ENCODE data around the gene RPS2. TPM values are rescaled to one million over a fixed set of nuclear protein-coding genes. Genes with fewer than 3 reads are reported as not detected.
"Not testable (repeated sequence)": the region's sequence is repeated elsewhere in the genome, so short reads cannot be mapped to it uniquely, and the experiment has no call there.

RPS2 gene
- total and polyA plus RNA-seq, 5 experiments from 2014 or later, result 3,016 to 7,644 (median 6,506) TPM

DNA sequence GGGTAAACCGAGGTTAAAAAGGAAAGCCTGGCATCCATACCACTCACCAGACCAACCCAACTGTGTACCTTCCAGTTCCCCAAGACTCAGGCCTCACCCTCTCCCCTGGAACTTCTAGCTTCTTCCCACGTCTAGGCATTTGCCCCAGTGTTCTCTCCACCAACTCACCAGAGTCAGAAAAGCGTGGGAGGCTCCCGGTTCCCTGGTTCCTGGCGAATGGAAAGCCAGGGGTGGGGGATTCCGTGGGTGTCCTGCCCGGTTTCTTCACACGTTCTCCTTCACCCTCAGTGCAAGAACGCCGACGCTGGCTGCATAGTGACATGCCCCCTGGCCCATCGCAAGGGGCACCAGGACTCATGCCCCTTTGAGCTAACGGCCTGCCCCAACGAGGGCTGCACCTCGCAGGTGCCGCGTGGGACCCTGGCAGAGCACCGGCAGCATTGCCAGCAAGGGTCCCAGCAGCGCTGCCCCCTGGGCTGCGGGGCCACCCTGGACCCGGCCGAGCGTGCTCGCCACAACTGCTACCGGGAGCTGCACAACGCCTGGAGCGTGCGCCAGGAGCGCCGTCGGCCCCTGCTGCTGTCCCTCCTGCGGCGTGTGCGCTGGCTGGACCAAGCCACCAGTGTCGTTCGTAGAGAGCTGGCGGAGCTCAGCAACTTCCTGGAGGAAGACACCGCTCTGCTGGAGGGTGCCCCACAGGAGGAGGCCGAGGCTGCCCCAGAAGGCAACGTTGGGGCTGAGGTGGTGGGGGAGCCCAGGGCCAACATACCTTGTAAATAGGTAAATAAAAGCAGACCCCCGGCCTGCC lies 3.7 kb upstream of the RPS2 start:
- peaks cover 27 to 47% (median 38%) of the 10 kb centered on the region in 4 donors for H3K4me1 Mint-ChIP-seq
- H3K36me3 Mint-ChIP-seq, result peaks cover 4 to 19% (median 4%) of the 10 kb centered on the region in 3 donors
- no peaks in the 10 kb centered on the region for H3K9me3 Mint-ChIP-seq
- ATAC-seq (no peak), DNase-seq (no peak)
- no peak overlapping the region for H3K27ac Mint-ChIP-seq
- POLR2A ChIA-PET, result interaction anchor here (0.5 to 1.7 kb wide), 2 partner anchors 13 to 186 kb away, joined by 4 to 6 read pairs; partner anchors contain the start of gene TRAF7
- no peak overlapping the region for H3K4me3 Mint-ChIP-seq
- H3K27me3 Mint-ChIP-seq, result no peaks in the 10 kb centered on the region

DNA sequence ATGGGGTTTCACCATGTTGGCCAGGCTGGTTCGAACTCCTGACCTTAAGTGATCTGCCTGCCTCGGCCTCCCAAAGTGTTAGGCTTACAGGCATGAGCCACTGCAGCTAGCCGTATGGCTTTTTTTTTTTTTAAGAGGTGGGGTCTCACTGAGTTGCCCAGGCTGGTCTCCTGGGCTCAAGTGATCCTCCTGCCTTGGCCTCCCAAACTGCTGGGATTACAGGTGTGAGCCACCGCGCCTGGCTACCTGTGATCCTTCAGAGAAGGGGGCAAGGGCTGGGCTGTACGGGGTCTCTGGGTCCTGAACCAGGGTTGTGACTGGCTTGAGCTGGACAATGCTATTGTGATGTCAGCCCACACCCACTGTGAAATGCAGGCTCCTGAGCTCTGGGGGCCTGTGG lies 1.8 kb upstream of the RPS2 start, which contains the start of gene RNF151:
TSS of gene RNF151 (plus strand) at position 397 of the 400 bp plus-strand sequence. CDS start 26 bp downstream, outside the sequence.
- Mint-ChIP-seq H3K4me3 (peak within 1 kb of the TSS; percentile 89 to 97 (median 94)), H3K4me1 (peaks cover 18 to 44% (median 40%) of the 10 kb centered on the region in 4 donors), H3K27ac (peak within 1 kb of the TSS; percentile 96 to 99 (median 97)), H3K27me3 (no peaks in the 10 kb centered on the region), H3K36me3 (peaks cover 4 to 27% (median 10%) of the 10 kb centered on the region in 3 donors), H3K9me3 (no peaks in the 10 kb centered on the region)
- ATAC-seq (no peak), DNase-seq (no peak)
- POLR2A ChIA-PET, result interaction anchor here (0.6 to 7.9 kb wide), 8 partner anchors 17 to 431 kb away, joined by 3 to 89 read pairs (median 10); partner anchors contain the start of genes GFER, NOXO1, NUBP2 and PKD1

DNA sequence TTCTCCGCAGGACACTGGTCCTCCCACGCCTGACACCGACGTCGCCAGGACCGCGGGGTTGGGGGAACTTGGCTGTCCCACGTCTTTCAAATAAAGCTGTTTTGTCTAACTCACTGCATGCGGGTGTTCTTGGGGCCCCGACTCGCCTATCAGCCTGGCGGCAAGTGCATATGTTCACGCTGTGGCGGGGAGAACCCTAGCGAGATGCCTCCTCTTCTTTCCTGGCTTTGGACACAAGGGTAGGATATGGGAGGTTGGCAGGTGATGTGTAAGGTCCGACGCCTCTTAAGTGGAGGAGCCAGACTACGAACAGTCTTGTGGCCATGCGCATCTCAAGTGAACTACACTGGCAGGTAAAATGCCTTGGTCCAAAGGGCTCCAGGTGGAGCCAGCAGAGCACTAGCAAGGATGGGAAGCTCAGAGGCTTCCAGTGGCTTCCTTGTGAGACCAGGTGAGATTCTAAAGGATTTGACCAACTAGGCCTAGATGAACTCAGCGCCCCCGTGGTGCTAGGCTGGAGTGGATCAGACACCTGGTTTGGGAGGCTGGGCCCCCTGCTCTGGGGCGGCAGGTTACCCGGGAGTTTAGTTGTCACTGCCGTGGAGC lies 873 bp upstream of the RPS2 start:
- peak; percentile 4 to 7 for ATAC-seq
- Mint-ChIP-seq H3K36me3 (peaks cover 4 to 33% (median 14%) of the 10 kb centered on the region in 3 donors), H3K4me1 (peaks cover 20 to 45% (median 41%) of the 10 kb centered on the region in 4 donors), H3K27me3 (no peaks in the 10 kb centered on the region), H3K27ac (peak overlapping the region; percentile 96 to 99 (median 97)), H3K9me3 (no peaks in the 10 kb centered on the region), H3K4me3 (peak overlapping the region; percentile 89 to 97 (median 94))
- no peak for DNase-seq
- POLR2A ChIA-PET, result interaction anchor here (0.6 to 7.9 kb wide), 40 partner anchors 8 to 1329 kb away, joined by 3 to 89 read pairs (median 5); partner anchors contain the start of genes EME2, FAHD1, GFER and HAGH

DNA sequence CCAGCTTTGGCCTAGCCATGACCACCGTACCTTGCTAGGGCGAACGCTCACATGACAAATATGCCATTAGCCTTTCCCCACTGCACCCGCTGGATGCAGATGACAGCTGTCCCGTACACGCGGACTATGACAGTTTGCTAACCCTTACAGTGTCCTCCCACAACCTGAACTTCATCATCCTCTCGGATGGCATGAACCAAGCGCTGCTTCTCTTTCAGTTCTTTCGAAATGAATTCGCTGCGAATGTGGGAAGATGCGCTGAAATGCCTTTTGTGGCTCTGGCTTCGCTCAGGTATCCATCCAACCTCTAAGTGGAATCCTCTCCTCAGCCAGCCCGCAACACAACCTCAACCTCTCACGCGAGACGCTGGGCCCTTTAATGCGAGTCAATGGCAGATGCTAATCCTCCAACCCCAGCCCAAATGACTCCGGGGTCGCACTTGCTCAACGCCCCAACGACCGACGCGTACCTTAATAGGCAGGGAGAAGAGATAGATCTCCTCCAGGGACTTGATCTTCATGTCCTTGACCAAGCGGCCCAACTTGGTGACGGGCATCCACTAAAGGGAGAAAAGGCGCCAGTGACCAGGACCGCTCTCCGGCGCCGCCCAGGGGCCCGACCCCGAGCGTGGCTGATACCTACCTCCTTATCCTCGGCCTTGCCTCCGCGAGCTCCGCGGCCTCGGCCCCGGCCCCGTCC lies 670 bp downstream of the RPS2 start:
- peaks cover 25 to 51% (median 50%) of the 10 kb centered on the region in 4 donors for H3K4me1 Mint-ChIP-seq
- ATAC-seq, result peak; percentile 15 to 23
- DNase-seq, result peak in 3 of 10 donors; percentile 17 to 64 (median 32)

DNA sequence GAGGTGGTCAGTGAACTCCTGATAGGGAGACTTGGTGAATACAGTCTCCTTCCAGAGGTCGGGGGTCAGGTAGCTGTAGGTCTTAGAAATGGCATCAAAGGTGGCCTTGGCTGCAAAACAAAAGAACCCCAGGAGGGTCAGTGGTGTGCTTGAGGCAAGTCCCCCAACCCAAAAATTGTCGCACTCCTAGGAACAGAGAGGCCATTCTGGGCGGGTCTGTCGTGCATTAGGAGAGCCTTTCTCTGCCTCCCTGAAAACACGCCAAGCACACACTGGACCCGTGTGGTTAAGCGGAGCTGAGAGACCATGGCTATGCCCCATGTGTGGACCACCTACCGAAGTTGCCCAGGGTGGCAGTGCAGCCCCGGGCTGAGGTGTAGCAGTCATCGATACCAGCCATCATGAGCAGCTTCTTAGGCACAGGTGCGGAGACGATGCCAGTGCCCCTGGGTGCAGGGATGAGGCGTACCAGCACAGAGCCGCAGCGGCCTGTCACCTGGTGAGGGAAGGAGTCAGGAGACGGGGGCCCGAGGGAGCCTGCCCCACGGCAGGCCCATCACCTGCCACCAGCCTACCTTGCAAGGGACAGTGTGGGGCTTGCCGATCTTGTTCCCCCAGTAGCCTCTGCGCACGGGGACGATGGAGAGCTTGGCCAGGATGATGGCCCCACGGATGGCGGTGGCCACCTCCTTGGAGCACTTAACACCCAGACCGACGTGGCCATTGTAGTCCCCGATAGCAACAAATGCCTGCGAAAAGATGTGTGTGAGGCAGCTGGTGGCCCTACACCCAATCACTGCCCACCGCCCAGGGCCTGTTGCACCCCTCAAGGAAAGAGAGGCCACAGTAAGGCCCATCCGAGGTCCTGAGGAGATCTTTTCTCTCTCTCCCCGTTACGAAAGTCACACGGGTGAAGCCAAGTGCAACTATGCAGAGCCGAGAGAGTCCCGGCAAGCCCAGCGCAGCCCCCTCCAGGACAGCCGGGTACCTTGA lies 2.2 kb downstream of the RPS2 start:
- H3K27me3 Mint-ChIP-seq, result not testable (repeated sequence)
- peaks cover 25 to 55% (median 50%) of the 10 kb centered on the region in 4 donors for H3K4me1 Mint-ChIP-seq

More for the DNA sequence above, 670 bp downstream of the RPS2 start:
- POLR2A ChIA-PET, result interaction anchor here (0.9 to 7.9 kb wide), 39 partner anchors 8 to 1328 kb away, joined by 3 to 89 read pairs (median 5); partner anchors contain the start of genes EME2, FAHD1, GFER and HAGH
- Mint-ChIP-seq H3K4me3 (peak overlapping the region; percentile 89 to 97 (median 92)), H3K9me3 (no peaks in the 10 kb centered on the region), H3K36me3 (peaks cover 4 to 33% (median 14%) of the 10 kb centered on the region in 3 donors), H3K27ac (peak overlapping the region; percentile 93 to 99 (median 96)), H3K27me3 (no peaks in the 10 kb centered on the region)

DNA sequence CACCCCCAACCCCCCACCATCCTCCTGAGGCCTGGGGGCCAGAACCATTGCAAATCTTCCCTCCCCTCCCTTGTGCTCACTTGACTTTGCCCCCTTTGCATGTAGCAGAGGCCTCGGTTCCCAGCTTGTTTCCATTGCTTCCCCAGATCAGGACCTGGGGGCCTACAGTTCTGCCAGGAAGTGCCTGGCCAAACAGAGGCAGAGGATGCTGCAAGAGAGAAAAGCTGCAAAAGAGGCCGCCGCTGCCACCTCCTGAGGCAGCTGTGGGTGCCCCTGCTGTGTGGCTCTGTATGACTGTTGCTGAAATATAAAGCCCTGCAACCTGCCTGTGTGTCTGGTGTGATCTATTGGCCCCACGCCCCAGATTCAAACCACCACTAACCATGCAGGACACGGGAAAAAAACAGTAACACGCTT lies 3.0 kb downstream of the RPS2 start:
- H3K36me3 Mint-ChIP-seq, result peaks cover 4 to 33% (median 14%) of the 10 kb centered on the region in 3 donors
- peaks cover 25 to 55% (median 50%) of the 10 kb centered on the region in 4 donors for H3K4me1 Mint-ChIP-seq
- ATAC-seq, result no peak
- no peaks in the 10 kb centered on the region for H3K9me3 Mint-ChIP-seq
- H3K4me3 Mint-ChIP-seq, result peak overlapping the region in 8 of 10 donors; percentile 33 to 92 (median 52)
- POLR2A ChIA-PET, result interaction anchor here (4.0 to 7.9 kb wide), 2 partner anchors 9 to 22 kb away, joined by 39 to 89 read pairs; partner anchors contain the start of genes GFER, NOXO1 and TBL3
- DNase-seq, result peak in 1 of 10 donors; percentile 15
- peak overlapping the region in 8 of 10 donors; percentile 35 to 98 (median 80) for H3K27ac Mint-ChIP-seq
- peaks cover 0 to 2% (median 0%) of the 10 kb centered on the region in 5 donors for H3K27me3 Mint-ChIP-seq

More for the DNA sequence above, 2.2 kb downstream of the RPS2 start:
- ATAC-seq, DNase-seq, H3K9me3 Mint-ChIP-seq: not testable (repeated sequence)
- Mint-ChIP-seq H3K27ac (peak overlapping the region in 9 of 10 donors; percentile 50 to 99 (median 95)), H3K4me3 (peak overlapping the region; percentile 89 to 97 (median 92)), H3K36me3 (peaks cover 4 to 33% (median 14%) of the 10 kb centered on the region in 3 donors)
- POLR2A ChIA-PET, result interaction anchor here (1.1 to 7.9 kb wide), 4 partner anchors 8 to 242 kb away, joined by 4 to 89 read pairs (median 44); partner anchors contain the start of genes GFER, NOXO1, TBL3 and TRAF7

DNA sequence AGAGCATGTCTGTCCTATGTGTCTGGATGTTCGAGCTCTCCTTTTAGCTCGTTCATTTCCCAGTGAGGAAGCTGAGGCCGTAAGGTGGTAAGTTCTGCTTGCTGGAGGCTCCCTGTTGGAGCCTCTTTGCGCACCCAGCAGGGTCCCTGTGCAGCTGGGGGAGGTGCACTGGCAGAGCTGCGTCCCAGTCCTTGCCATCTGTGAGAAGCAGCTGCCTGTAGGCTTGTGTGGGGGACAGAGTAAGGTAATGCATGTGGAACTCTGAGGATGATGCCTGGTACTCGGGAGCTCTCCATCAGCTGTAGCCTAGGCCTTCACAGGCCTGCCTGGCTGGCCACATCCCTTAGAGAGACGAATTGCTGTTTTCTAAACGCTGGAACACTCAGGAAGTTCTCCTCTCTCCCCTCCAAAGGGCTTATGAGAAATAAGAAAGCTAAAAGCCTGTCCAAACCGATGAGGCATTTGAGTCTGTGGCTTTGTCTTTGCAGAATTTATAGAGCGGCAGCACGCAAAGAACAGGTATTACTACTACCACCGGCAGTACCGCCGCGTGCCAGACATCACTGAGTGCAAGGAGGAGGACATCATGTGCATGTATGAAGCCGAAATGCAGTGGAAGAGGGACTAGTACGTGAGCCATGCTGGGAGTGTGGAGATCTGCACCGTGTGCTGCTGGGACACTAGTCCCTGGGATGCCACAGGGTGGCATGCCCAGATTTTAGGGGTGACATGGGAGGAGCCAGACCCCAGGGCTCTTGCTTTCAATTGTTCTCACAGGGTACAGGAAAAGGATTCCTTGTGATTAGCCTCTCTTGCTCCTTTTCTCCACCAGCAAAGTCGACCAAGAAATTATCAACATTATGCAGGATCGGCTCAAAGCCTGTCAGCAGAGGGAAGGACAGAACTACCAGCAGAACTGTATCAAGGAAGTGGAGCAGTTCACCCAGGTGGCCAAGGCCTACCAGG lies 3.7 kb downstream of the RPS2 start:
- H3K4me3 Mint-ChIP-seq, result peak overlapping the region; percentile 88 to 94 (median 91)
- H3K27me3 Mint-ChIP-seq, result peaks cover 0 to 2% (median 0%) of the 10 kb centered on the region in 5 donors
- no peak for ATAC-seq
- POLR2A ChIA-PET, result interaction anchor here (0.6 to 7.9 kb wide), 8 partner anchors 10 to 194 kb away, joined by 3 to 89 read pairs (median 5); partner anchors contain the start of genes EME2, GFER, MRPS34 and MSRB1
- H3K9me3 Mint-ChIP-seq, result no peaks in the 10 kb centered on the region
- H3K4me1 Mint-ChIP-seq, result peaks cover 25 to 55% (median 50%) of the 10 kb centered on the region in 4 donors
- peaks cover 4 to 33% (median 14%) of the 10 kb centered on the region in 3 donors for H3K36me3 Mint-ChIP-seq
- H3K27ac Mint-ChIP-seq, result peak overlapping the region; percentile 75 to 96 (median 90)
- peak in 1 of 10 donors; percentile 28 for DNase-seq

DNA sequence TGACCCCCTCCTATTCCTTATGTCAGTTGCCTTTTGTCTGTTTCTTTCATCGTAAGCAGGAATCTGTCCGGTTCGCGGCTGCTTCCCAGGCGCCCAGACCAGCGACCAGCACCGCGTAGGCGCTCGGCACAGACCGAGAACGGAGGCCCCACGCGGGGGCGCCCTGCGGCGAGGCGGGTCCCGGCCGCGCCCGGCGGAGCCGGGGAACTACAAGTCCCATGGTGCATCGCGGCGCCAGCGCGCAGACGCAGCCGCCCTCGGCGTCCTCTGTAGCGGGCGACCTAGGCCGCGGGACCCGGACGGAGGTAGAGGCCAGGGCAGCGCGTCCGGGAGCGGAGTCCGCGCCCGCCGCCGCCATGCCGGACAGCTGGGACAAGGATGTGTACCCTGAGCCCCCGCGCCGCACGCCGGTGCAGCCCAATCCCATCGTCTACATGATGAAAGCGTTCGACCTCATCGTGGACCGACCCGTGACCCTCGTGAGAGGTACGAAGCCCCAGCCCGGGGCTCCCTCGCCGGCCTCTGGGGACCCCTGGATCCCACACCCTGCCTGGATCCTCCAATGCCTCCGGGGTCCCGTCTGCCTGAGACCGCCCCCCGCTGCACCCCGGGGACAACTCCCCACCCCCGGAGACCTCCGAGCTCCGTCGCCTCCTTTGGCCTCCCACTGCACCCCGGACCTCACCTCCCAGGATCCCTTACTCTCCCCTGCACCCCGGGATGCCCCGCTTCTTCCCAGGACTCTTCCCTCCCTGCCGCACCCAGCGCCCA lies 5.2 kb downstream of the RPS2 start, which contains the start of gene NDUFB10:
TSS of gene NDUFB10 (plus strand) at position 270 of the 771 bp plus-strand sequence. CDS start at position 357, 87 bp downstream.
- ATAC-seq (peak; percentile 86 to 87), DNase-seq (peak; percentile 80 to 93 (median 90))
- peak within 1 kb of the TSS; percentile 88 to 94 (median 91) for H3K4me3 Mint-ChIP-seq
- peaks cover 4 to 33% (median 14%) of the 10 kb centered on the region in 3 donors for H3K36me3 Mint-ChIP-seq
- peak within 1 kb of the TSS; percentile 75 to 96 (median 90) for H3K27ac Mint-ChIP-seq
- peaks cover 0 to 2% (median 0%) of the 10 kb centered on the region in 5 donors for H3K27me3 Mint-ChIP-seq
- POLR2A ChIA-PET, result interaction anchor here (0.6 to 7.9 kb wide), 10 partner anchors 11 to 196 kb away, joined by 3 to 89 read pairs (median 4); partner anchors contain the start of genes EME2, GFER, MRPS34 and MSRB1
- peaks cover 20 to 48% (median 41%) of the 10 kb centered on the region in 4 donors for H3K4me1 Mint-ChIP-seq
- H3K9me3 Mint-ChIP-seq, result no peaks in the 10 kb centered on the region

Measured in naive thymus-derived CD8-positive, alpha-beta T cell (primary cell).